Stimulated activated CD4-positive, alpha-beta T cell treated with anti-CD3 and anti-CD28 coated beads, Interleukin-1b, Interleukin-23, amount 100 ng/mL, for 48 hours (primary cell): ENCODE data around the gene RNU5B-1.

Experiments
- DNase-seq: peaks from one replicate; pipeline ENCODE4 v3.0.0-alpha.2; 2020

RNU5B-1 gene

GRCh38 chr15:65329288-65329983 is 25.0 kb downstream of the RNU5B-1 start:
- DNase-seq: no peak

GRCh38 chr15:65329984-65330735 is 25.7 kb downstream of the RNU5B-1 start:
- no peak for DNase-seq

GRCh38 chr15:65330934-65331645 is 26.6 kb downstream of the RNU5B-1 start:
- DNase-seq: no peak

GRCh38 chr15:65331811-65332210 is 27.3 kb downstream of the RNU5B-1 start:
- no peak for DNase-seq

- no peak for DNase-seq
These were observed 28.1 kb downstream of the RNU5B-1 start for GRCh38 chr15:65332391-65333147.

GRCh38 chr15:65333148-65333820 is 28.8 kb downstream of the RNU5B-1 start:
- DNase-seq: no peak

GRCh38 chr15:65333856-65334255 is 29.4 kb downstream of the RNU5B-1 start:
- DNase-seq: no peak

- DNase-seq: no peak
These were observed 30.2 kb downstream of the RNU5B-1 start for GRCh38 chr15:65334586-65335231.

- no peak for DNase-seq
These were observed 31.0 kb downstream of the RNU5B-1 start for GRCh38 chr15:65335278-65336055.

GRCh38 chr15:65336493-65337435 is 32.3 kb downstream of the RNU5B-1 start:
- DNase-seq: no peak

- DNase-seq: no peak
These were observed 33.1 kb downstream of the RNU5B-1 start for GRCh38 chr15:65337436-65338070.

GRCh38 chr15:65338366-65338765 is 33.9 kb downstream of the RNU5B-1 start:
- no peak for DNase-seq

GRCh38 chr15:65338823-65339222 is 34.3 kb downstream of the RNU5B-1 start:
- DNase-seq: no peak

GRCh38 chr15:65339416-65339815 is 34.9 kb downstream of the RNU5B-1 start:
- no peak for DNase-seq

GRCh38 chr15:65339920-65340319 is 35.4 kb downstream of the RNU5B-1 start:
- no peak for DNase-seq

GRCh38 chr15:65342493-65342892 is 38.0 kb downstream of the RNU5B-1 start:
- no peak for DNase-seq

GRCh38 chr15:65343374-65343981 is 39.0 kb downstream of the RNU5B-1 start:
- DNase-seq: no peak

GRCh38 chr15:65344214-65344913 is 39.9 kb downstream of the RNU5B-1 start:
- DNase-seq: no peak
